Mammary epithelial cell (primary cell): Measurements from ENCODE around the gene SERTAD4.

Experiments used
- EZH2 ChIP-seq: IDR thresholded peaks from 2 replicates; pipeline ENCODE4 v1.6.1; 2012; ENCODE audit warnings: low read length, inconsistent platforms, borderline replicate concordance
- TF ChIP-seq, protein P1 (sequence below), 2 donors: IDR thresholded peaks in 1 of 2; conservative IDR thresholded peaks in 1 of 2; 2 replicates each; pipeline ENCODE4 v1.5.1; 2011 to 2012; ENCODE audit warnings: inconsistent platforms in 2 of 2, low read length in 2 of 2, mild to moderate bottlenecking in 2 of 2, control low read depth in 1 of 2, low read depth in 1 of 2; ENCODE audit not compliant: insufficient read depth in 1 of 2; ENCODE audit errors: extremely low read depth in 1 of 2

DNA sequence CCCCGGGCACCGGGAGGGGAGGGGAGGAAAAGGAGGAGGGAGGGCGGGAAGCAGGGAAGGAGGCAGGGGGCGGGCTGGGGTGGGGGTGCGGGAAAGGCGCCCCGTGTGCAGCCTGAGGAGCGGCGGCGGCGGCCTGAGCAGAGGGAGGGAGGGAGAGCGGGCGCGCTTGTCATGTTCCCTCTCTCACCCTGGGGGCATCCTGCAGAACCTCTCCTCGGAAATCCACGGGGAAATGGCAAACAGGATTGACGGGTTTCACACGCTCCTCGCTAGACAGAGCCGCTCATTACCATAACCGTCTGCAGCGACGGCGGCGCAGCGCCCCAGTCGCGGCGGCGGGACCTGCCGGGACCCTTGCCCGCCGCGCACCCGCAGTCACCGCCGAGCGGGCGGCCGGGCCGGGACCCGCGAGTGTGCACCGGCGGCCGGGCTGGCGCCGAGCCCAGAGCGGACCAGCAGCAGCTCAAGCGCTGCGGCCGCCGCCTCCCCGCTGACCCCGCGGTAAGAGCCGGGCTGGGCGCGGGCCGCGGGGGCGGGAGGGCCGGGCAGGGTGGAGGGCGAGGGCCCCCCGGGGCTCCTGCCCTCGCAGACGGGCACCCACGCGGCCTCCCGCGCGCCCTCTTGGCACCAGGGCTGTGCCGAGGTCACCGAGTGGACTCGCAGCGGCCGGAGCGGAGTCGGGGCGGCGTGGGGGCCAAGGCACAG is at the start of gene SERTAD4:
- TF ChIP-seq, protein P1, sequence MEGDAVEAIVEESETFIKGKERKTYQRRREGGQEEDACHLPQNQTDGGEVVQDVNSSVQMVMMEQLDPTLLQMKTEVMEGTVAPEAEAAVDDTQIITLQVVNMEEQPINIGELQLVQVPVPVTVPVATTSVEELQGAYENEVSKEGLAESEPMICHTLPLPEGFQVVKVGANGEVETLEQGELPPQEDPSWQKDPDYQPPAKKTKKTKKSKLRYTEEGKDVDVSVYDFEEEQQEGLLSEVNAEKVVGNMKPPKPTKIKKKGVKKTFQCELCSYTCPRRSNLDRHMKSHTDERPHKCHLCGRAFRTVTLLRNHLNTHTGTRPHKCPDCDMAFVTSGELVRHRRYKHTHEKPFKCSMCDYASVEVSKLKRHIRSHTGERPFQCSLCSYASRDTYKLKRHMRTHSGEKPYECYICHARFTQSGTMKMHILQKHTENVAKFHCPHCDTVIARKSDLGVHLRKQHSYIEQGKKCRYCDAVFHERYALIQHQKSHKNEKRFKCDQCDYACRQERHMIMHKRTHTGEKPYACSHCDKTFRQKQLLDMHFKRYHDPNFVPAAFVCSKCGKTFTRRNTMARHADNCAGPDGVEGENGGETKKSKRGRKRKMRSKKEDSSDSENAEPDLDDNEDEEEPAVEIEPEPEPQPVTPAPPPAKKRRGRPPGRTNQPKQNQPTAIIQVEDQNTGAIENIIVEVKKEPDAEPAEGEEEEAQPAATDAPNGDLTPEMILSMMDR (conservative IDR thresholded peaks at IDR 0.05 in 1 of 2, IDR thresholded peaks at IDR 0.05 in 1 of 2; ENCODE audit: extremely low read depth in 1 of 2, insufficient read depth in 1 of 2, low read depth in 1 of 2, low read length in 2 of 2): no peak
- no peak for TF ChIP-seq EZH2
